Osteoblast (primary cell): Measurements from ENCODE around the gene RNFT2. TPM values are rescaled to one million over a fixed set of nuclear protein-coding genes. Genes with fewer than 3 reads are reported as not detected.

Source experiments
- DNase-seq: peaks from one replicate; pipeline ENCODE4 v3.0.0; 2011; ENCODE audit warnings: low spot score, mixed read lengths; ENCODE audit not compliant: insufficient read length; ENCODE audit errors: missing footprints
- H2AFZ ChIP-seq: 2 replicates; pipeline ENCODE4 v1.6.0; 2011; ENCODE audit warnings: mild to moderate bottlenecking, low read length
- H3K27ac ChIP-seq: 2 replicates; pipeline ENCODE4 v1.5.1; 2011; ENCODE audit warnings: mild to moderate bottlenecking, low read depth, low read length, moderate library complexity
- H3K27me3 ChIP-seq: 2 replicates; pipeline ENCODE4 v1.6.0; 2012; ENCODE audit warnings: mild to moderate bottlenecking, control low read depth, inconsistent platforms, low read length, moderate library complexity; ENCODE audit not compliant: insufficient read depth
- H3K36me3 ChIP-seq: 2 replicates; pipeline ENCODE4 v1.5.1; 2011; ENCODE audit warnings: mild to moderate bottlenecking, low read length, control low read depth, moderate library complexity; ENCODE audit not compliant: insufficient read depth
- H3K4me1 ChIP-seq: 2 replicates; pipeline ENCODE4 v1.5.1; 2011; ENCODE audit warnings: mild to moderate bottlenecking, low read length, control low read depth, moderate library complexity; ENCODE audit not compliant: insufficient read depth
- H3K4me2 ChIP-seq: 2 replicates; pipeline ENCODE4 v1.6.0; 2011; ENCODE audit warnings: mild to moderate bottlenecking, low read length; ENCODE audit not compliant: insufficient read depth
- H3K4me3 ChIP-seq: fragments of 200-600 bp; sonication (generic); 3 replicates; pipeline ENCODE4 v1.5.1; 2012; ENCODE audit warnings: mild to moderate bottlenecking, low read length, inconsistent platforms; ENCODE audit not compliant: insufficient read depth
- H3K79me2 ChIP-seq: 2 replicates; pipeline ENCODE4 v1.6.0; 2012; ENCODE audit warnings: mild to moderate bottlenecking, low read length, control low read depth, inconsistent platforms; ENCODE audit not compliant: insufficient read depth
- H3K9me3 ChIP-seq: 2 replicates; pipeline ENCODE4 v1.5.1; 2011; ENCODE audit warnings: low read depth, low read length, control low read depth
- H4K20me1 ChIP-seq: 2 replicates; pipeline ENCODE4 v1.6.0; 2012; ENCODE audit warnings: mild to moderate bottlenecking, low read length, control low read depth; ENCODE audit not compliant: insufficient read depth
- total RNA-seq: library from RNA; depleted of rRNA; stranded (reverse); fragments of >200 nt; gene quantifications from 2 replicates; pipeline ENCODE4 v1.2.3, GENCODE V29; 2012
- TF ChIP-seq, protein P1 (sequence below): IDR thresholded peaks from 2 replicates; pipeline ENCODE4 v1.5.1; 2011; ENCODE audit warnings: mild to moderate bottlenecking, low read depth, low read length, moderate library complexity; ENCODE audit errors: extremely low read depth

Gene RNFT2, protein sequence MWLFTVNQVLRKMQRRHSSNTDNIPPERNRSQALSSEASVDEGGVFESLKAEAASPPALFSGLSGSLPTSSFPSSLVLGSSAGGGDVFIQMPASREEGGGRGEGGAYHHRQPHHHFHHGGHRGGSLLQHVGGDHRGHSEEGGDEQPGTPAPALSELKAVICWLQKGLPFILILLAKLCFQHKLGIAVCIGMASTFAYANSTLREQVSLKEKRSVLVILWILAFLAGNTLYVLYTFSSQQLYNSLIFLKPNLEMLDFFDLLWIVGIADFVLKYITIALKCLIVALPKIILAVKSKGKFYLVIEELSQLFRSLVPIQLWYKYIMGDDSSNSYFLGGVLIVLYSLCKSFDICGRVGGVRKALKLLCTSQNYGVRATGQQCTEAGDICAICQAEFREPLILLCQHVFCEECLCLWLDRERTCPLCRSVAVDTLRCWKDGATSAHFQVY
- total RNA-seq, result 2.4 and 3.3 TPM in 2 replicates

DNA sequence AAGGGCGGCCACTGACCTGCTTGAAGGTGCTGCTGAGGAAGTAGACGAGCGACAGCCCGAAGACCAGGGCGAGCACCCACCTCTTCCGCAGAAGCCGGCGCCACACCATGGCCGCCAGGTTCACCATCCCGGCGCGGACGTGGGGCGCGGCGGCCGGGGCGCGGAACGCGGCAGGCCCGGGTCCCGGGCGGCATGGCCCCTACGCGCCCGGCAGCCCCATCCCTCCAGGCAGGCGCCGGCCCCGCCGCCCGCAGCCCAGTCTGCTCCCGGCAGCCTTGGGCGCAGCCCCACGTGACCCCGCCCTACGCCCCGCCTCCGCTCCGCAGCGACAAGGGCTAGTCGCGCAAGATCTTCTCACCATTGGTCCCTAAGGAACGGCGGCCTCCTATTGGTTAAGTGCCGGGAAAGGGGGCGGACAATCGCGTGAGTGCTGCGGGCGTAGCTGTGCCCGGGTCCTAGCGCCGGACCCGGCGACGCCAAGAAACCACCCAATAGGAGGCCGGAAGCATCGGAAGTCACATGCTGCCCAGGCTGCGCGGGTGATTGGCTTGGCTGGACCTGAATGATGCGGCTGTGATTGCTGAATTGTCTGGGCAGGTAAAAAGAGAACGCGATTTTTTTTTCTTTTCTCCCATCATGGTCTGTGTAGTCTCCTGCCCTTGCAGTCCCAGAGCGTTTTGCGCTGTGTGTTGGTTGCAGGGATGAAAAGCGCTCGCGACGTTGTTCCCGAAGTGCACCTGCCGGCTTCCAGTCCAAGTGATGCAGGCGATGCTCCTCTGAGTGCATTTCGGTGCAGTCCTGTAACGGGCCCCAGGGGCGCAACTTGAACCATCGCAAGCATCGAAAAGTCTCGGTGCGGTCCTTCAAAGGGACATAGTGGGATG is at the start of gene RNFT2, which contains the start of gene SPRING1:
Gene RNFT2, plus strand, starts transcription at position 542 of the 884 bp plus-strand sequence. CDS start 2,183 bp downstream, outside the sequence.
Gene SPRING1, minus strand, starts transcription at position 296 of the 884 bp plus-strand sequence. Its CDS starts 169 bp downstream, at position 127.
- DNase-seq, result peak; percentile 100
- Histone ChIP-seq H3K9me3 (no peaks in the 10 kb centered on the region), H3K4me3 (peak within 1 kb of the TSS; percentile 91), H3K4me2 (peak within 1 kb of the TSS; percentile 97), H3K4me1 (peaks cover 16% of the 10 kb centered on the region), H3K27me3 (no peaks in the 10 kb centered on the region), H3K79me2 (peaks cover 36% of the 10 kb centered on the region), H2AFZ (peak within 1 kb of the TSS; percentile 99), H3K27ac (peak within 1 kb of the TSS; percentile 51), H3K36me3 (peaks cover 5% of the 10 kb centered on the region), H4K20me1 (peaks cover 8% of the 10 kb centered on the region)
- TF ChIP-seq, protein P1, sequence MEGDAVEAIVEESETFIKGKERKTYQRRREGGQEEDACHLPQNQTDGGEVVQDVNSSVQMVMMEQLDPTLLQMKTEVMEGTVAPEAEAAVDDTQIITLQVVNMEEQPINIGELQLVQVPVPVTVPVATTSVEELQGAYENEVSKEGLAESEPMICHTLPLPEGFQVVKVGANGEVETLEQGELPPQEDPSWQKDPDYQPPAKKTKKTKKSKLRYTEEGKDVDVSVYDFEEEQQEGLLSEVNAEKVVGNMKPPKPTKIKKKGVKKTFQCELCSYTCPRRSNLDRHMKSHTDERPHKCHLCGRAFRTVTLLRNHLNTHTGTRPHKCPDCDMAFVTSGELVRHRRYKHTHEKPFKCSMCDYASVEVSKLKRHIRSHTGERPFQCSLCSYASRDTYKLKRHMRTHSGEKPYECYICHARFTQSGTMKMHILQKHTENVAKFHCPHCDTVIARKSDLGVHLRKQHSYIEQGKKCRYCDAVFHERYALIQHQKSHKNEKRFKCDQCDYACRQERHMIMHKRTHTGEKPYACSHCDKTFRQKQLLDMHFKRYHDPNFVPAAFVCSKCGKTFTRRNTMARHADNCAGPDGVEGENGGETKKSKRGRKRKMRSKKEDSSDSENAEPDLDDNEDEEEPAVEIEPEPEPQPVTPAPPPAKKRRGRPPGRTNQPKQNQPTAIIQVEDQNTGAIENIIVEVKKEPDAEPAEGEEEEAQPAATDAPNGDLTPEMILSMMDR, result no peak

DNA sequence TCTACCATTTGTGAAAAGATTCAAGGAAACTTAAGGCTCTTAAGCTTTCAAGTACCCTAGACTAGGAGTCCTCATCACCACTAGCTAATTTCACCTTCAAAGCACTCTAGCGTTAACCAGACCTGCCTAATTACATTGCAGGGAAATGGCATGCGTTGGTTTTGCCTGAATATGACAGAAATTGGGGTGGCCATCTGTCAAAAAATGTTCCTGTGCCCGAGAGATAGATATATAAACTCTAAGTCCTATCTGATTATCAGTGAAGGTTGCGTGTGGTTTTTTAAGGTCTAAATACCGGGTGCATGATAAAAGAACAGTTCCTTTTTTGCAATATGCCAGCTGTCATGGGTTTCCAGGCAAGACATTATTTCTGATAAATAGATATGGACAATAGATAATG is 48.6 kb upstream of the RNFT2 start:
- Histone ChIP-seq H3K36me3 (no peaks in the 10 kb centered on the region), H3K4me1 (no peaks in the 10 kb centered on the region), H2AFZ (no peak overlapping the region), H3K27ac (no peak overlapping the region), H3K79me2 (no peaks in the 10 kb centered on the region), H3K4me3 (no peak overlapping the region), H3K4me2 (no peak overlapping the region), H3K27me3 (peaks cover 30% of the 10 kb centered on the region), H3K9me3 (no peaks in the 10 kb centered on the region), H4K20me1 (no peaks in the 10 kb centered on the region)
- peak; percentile 63 for DNase-seq
- TF ChIP-seq, protein P1, result no peak

DNA sequence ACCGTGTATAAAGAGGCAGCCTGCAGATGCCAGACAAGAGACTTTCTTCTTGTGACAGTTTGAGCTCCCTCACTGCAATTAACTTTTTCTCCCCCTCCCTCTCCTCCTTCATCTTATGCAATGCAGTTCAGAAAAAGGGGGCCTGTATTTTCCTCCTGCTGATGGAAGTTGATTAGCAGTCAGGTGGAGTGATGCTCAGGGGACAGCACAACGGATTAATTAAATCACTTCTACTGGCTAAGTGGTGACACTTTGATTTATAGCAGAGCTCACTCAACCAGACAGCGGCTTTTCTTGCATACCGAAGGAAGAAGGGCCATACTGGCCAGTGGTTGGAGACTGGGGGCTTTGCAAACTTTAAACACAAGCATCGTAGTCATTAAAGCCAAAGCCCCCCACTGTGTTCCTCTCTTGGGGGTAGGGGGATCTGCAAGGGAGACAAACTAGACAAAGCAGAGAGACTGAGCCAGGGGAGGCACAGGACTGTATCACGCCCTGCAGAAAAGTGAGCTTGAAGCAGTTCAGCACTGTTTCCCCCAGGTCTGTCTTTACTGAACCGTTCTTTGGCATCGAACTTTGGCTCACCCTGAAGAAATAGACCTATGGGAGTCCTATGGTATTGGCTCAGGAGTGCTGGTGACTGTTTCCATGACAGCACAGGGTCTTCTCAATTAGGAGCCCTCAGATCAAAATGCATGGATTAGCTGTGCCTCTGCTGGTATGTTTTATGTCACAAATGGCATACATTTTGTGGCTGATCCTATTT is 48.0 kb upstream of the RNFT2 start:
- no peak overlapping the region for H3K4me2 ChIP-seq
- H3K79me2 ChIP-seq, result no peaks in the 10 kb centered on the region
- H3K36me3 ChIP-seq, result no peaks in the 10 kb centered on the region
- TF ChIP-seq, protein P1, result no peak
- DNase-seq, result no peak
- no peaks in the 10 kb centered on the region for H3K9me3 ChIP-seq
- H2AFZ ChIP-seq, result no peak overlapping the region
- H3K4me3 ChIP-seq, result no peak overlapping the region
- no peak overlapping the region for H3K27ac ChIP-seq
- H3K4me1 ChIP-seq, result no peaks in the 10 kb centered on the region
- peaks cover 36% of the 10 kb centered on the region for H3K27me3 ChIP-seq
- H4K20me1 ChIP-seq, result no peaks in the 10 kb centered on the region
